HAP-1 (cell line): ENCODE measurements around the gene SLC25A21.

ENCODE experiments used
- DNase-seq, 2 experiments: peaks; one replicate each; pipeline ENCODE4 v3.0.0-alpha.2; 2016 to 2020; ENCODE audit warnings: low spot score in 2 of 2
- H3K27me3 ChIP-seq: fragments of 250-450 bp; sonication (Bioruptor Pico); 2 replicates; pipeline ENCODE4 v1.5.1; 2020; ENCODE audit warnings: low read depth, mild to moderate bottlenecking, moderate library complexity
- H3K36me3 ChIP-seq: fragments of 250-450 bp; sonication (Bioruptor Pico); replicated peaks from 2 replicates; pipeline ENCODE4 v1.5.1; 2020; ENCODE audit warnings: mild to moderate bottlenecking
- H3K4me1 ChIP-seq: fragments of 250-450 bp; sonication (Bioruptor Pico); 2 replicates; pipeline ENCODE4 v1.5.1; 2020; ENCODE audit warnings: mild to moderate bottlenecking
- H3K4me3 ChIP-seq: fragments of 250-450 bp; sonication (Bioruptor Pico); 2 replicates; pipeline ENCODE4 v1.5.1; 2020; ENCODE audit warnings: mild to moderate bottlenecking, moderate library complexity
- H3K9me3 ChIP-seq: fragments of 250-450 bp; sonication (Bioruptor Pico); 2 replicates; pipeline ENCODE4 v1.5.1; 2020; ENCODE audit warnings: mild to moderate bottlenecking, moderate library complexity
- in situ Hi-C: fragments of 300-500 bp; cut with MboI; formaldehyde crosslinking; loops from 3 replicates; pipeline ENCODE4 v1.14.3; 2020; ENCODE audit warnings: low sequenced_read_pairs, inconsistent platforms, mixed read lengths

SLC25A21 gene

GRCh38 chr14:36773136-36773540 is 399.3 kb downstream of the SLC25A21 start:
- 0 out of 2 replicates have a peak, but pooled peaks cover 4% of the 10 kb centered on the region for H3K27me3 ChIP-seq
- no peaks in the 10 kb centered on the region for H3K9me3 ChIP-seq
- H3K36me3 ChIP-seq, result no peaks in the 10 kb centered on the region
- no peak overlapping the region for H3K4me3 ChIP-seq
- DNase-seq, result no peak
- in situ Hi-C loops, result no loop called here
- no peaks in the 10 kb centered on the region for H3K4me1 ChIP-seq

- Histone ChIP-seq H3K9me3 (no peaks in the 10 kb centered on the region), H3K4me3 (no peak overlapping the region), H3K4me1 (peaks cover 5% of the 10 kb centered on the region), H3K36me3 (no peaks in the 10 kb centered on the region), H3K27me3 (0 out of 2 replicates have a peak, but pooled peaks cover 4% of the 10 kb centered on the region)
- DNase-seq, result no peak
- in situ Hi-C loops, result no loop called here
Observed at GRCh38 chr14:36771028-36771640, 401.3 kb downstream of the SLC25A21 start.

DNA sequence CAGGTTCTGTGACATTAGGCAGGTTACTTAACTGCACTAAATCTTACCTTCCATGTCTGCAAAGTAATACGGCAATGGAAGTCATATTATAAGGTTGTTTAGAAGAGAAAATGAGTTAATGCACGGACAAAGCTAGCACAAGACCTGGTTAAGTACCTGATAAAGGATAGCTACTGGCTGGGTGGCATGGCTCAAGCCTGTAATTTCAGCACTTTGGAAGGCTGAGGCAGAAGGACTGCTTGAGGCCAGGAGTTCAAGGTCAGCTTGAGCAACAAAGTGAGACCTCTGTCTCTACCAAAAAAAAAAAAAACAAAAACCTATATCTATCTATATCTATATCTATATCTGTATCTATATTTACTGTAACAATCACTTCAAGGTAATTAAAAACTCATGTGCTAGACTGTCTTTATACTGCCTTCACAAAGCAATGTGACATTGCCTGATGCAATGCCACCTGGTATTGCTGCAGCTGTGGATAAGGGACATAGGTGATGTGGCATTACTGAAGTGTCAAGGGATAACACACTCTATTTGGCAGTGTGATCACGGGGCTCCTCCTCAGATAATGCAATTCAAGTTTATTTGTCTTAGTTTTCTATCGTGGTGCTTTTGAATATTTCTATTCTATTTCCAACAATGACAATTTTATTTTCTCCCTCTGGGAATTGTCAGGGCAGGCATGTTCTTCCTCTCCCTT is 403.6 kb downstream of the SLC25A21 start:
- Histone ChIP-seq H3K4me3 (no peak overlapping the region), H3K9me3 (no peaks in the 10 kb centered on the region), H3K4me1 (peaks cover 5% of the 10 kb centered on the region), H3K36me3 (no peaks in the 10 kb centered on the region), H3K27me3 (no peaks in the 10 kb centered on the region)
- no peak for DNase-seq
- in situ Hi-C loops, result no loop called here

GRCh38 chr14:36767603-36768281 is 404.7 kb downstream of the SLC25A21 start:
- Histone ChIP-seq H3K4me1 (peaks cover 5% of the 10 kb centered on the region), H3K27me3 (no peaks in the 10 kb centered on the region), H3K36me3 (no peaks in the 10 kb centered on the region), H3K9me3 (no peaks in the 10 kb centered on the region), H3K4me3 (no peak overlapping the region)
- in situ Hi-C loops, result no loop called here
- DNase-seq, result peak; percentile 10 to 21

DNA sequence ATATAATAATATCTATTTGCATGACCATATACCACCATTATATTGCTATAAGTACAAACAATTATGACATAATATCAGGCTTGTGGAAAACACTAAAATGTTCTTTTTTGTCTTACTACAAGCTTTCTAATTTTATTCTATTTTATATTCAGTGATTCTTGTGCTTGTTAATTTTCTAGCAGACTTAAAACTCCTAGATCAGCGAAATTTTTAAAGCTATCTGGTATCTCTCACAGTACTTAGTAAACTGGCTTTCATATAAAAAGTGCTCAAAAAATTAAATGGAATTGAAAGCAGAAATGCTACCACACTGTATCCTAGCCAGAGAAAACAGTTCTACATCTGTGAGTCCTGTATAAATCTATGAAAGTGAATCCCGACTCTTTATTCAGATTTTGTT is 405.4 kb downstream of the SLC25A21 start:
- in situ Hi-C loops, result no loop called here
- H3K4me3 ChIP-seq, result no peak overlapping the region
- H3K9me3 ChIP-seq, result no peaks in the 10 kb centered on the region
- no peaks in the 10 kb centered on the region for H3K36me3 ChIP-seq
- no peaks in the 10 kb centered on the region for H3K27me3 ChIP-seq
- peaks cover 5% of the 10 kb centered on the region for H3K4me1 ChIP-seq
- no peak for DNase-seq

DNA sequence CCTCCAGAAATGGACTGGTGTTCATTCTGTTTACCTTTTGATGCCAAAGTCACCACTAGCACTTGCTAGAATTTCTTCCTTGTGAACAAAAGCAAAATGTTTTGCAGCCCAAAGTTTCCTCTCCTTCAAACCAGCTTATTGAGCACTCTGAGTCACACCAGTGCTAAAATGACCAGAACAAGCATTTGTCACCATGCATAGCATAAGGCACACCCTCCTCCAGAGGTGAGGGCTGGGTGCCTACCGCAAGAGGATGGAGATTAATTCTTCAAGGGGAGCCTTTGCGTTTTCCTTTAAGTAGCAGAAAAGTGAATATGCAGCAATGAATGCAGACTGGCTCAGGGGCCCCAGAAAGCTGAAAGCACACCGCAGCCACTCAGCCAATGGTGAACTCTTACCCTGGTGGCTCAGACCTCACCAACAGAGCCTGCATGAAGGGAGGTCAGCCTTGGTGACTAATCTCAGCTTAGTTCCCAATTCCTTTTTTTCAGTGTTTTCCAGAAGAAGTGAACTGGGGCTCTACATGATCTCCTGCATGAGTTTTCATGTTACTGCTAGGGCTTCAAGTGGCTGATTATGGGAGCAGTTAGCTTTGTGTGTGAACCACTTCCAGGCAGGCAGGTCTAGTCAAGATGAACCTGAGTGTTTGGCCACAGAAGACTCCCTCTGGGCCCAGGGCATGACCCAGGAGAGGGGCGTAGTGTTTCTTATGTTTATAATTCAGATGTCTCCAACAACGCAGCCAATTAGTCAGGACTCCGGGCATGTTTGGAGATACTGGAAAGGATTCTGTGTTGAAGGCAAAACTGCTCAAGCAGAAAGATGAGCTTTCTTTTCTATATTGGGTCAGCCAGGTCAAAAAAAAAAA is 414.4 kb downstream of the SLC25A21 start:
- in situ Hi-C loops, result no loop called here

DNA sequence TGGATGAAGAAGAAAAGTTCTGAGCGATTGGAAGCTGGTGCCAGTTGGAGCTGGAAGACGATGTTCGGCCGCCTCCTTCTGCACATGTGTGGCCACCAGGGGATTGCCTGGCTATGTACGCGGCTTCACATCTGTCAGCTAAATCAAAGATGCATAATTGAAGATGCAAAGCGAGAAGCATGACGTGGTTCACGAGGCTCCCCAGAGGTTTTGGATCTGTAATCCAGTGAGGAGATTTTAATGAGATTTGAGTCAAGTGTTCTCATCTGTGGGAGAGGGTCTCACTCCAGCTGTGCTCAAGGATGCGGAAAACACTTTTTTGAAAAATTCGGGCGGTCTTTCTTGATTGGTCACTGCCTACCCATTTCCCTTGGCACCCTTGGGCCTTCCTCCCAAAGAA is 416.2 kb downstream of the SLC25A21 start:
- in situ Hi-C loops, result no loop called here
- Histone ChIP-seq H3K4me1 (no peaks in the 10 kb centered on the region), H3K27me3 (no peaks in the 10 kb centered on the region), H3K36me3 (no peaks in the 10 kb centered on the region), H3K9me3 (no peaks in the 10 kb centered on the region), H3K4me3 (no peak overlapping the region)
- no peak for DNase-seq

More for the DNA sequence above, 414.4 kb downstream of the SLC25A21 start:
- Histone ChIP-seq H3K4me3 (no peak overlapping the region), H3K9me3 (no peaks in the 10 kb centered on the region), H3K4me1 (no peaks in the 10 kb centered on the region), H3K27me3 (no peaks in the 10 kb centered on the region), H3K36me3 (no peaks in the 10 kb centered on the region)
- no peak for DNase-seq

GRCh38 chr14:36755756-36756155 is 416.6 kb downstream of the SLC25A21 start:
- no peaks in the 10 kb centered on the region for H3K9me3 ChIP-seq
- H3K4me1 ChIP-seq, result no peaks in the 10 kb centered on the region
- DNase-seq, result no peak
- no peak overlapping the region for H3K4me3 ChIP-seq
- H3K36me3 ChIP-seq, result no peaks in the 10 kb centered on the region
- no peaks in the 10 kb centered on the region for H3K27me3 ChIP-seq
- in situ Hi-C loops, result no loop called here

- Histone ChIP-seq H3K27me3 (no peaks in the 10 kb centered on the region), H3K36me3 (no peaks in the 10 kb centered on the region), H3K9me3 (no peaks in the 10 kb centered on the region), H3K4me1 (no peaks in the 10 kb centered on the region), H3K4me3 (no peak overlapping the region)
- in situ Hi-C loops, result no loop called here
- DNase-seq, result no peak
Observed at GRCh38 chr14:36751920-36752319, 420.5 kb downstream of the SLC25A21 start.

- no peak for DNase-seq
- Histone ChIP-seq H3K4me1 (no peaks in the 10 kb centered on the region), H3K9me3 (no peaks in the 10 kb centered on the region), H3K36me3 (no peaks in the 10 kb centered on the region), H3K27me3 (no peaks in the 10 kb centered on the region), H3K4me3 (no peak overlapping the region)
- in situ Hi-C loops, result no loop called here
Observed at GRCh38 chr14:36751106-36751505, 421.3 kb downstream of the SLC25A21 start.

DNA sequence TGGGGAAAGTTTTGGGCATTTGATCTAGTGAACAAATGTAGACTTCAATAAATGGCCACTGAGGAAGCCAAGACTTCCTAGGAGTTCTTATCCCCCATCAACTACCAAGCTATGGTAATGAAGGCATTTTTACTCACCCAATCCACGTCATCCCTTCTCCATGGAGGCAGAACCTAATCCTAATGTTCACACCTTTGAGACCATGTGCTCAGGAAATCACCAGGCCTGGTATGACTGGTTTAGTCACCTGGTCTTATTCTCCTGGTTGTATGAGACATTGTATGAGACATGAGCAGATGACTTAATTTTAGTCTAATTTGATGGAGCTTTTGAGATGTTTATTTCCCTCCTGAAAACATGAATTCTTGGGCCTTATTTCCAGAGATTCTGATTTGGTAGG is 422.2 kb downstream of the SLC25A21 start:
- no peaks in the 10 kb centered on the region for H3K4me1 ChIP-seq
- no peak for DNase-seq
- no peaks in the 10 kb centered on the region for H3K36me3 ChIP-seq
- H3K4me3 ChIP-seq, result no peak overlapping the region
- no peaks in the 10 kb centered on the region for H3K9me3 ChIP-seq
- no peaks in the 10 kb centered on the region for H3K27me3 ChIP-seq
- in situ Hi-C loops, result no loop called here

DNA sequence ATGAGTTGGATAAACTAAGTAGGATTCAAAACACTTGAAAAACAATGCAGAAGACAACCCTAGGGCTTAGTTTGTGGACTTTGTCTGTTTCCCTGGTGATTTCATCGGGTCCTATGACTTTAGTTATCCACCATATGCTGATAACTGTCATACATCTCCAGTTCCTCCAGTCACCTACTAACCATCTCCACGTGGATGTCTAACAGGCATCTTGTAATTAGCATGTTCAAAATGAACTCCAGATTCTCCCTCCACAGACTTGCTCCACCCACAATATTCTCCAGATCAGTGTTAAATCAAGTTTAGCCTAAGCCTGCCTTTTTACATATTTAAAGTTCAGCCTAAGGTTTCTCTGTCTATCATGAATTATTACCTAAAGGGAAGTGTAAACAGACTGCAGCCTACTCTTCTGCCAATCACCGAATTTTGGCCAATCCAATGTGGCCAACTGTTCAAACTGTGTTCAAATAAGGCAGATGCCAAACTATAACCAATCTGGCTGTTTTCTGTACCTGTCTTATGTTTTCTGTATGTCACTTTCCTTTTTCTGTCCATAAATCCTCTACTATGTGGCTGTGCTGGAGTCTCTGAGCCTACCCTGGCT is 423.7 kb downstream of the SLC25A21 start:
- Histone ChIP-seq H3K4me3 (no peak overlapping the region), H3K4me1 (no peaks in the 10 kb centered on the region), H3K36me3 (no peaks in the 10 kb centered on the region), H3K9me3 (no peaks in the 10 kb centered on the region), H3K27me3 (no peaks in the 10 kb centered on the region)
- in situ Hi-C loops, result no loop called here
- no peak for DNase-seq

DNA sequence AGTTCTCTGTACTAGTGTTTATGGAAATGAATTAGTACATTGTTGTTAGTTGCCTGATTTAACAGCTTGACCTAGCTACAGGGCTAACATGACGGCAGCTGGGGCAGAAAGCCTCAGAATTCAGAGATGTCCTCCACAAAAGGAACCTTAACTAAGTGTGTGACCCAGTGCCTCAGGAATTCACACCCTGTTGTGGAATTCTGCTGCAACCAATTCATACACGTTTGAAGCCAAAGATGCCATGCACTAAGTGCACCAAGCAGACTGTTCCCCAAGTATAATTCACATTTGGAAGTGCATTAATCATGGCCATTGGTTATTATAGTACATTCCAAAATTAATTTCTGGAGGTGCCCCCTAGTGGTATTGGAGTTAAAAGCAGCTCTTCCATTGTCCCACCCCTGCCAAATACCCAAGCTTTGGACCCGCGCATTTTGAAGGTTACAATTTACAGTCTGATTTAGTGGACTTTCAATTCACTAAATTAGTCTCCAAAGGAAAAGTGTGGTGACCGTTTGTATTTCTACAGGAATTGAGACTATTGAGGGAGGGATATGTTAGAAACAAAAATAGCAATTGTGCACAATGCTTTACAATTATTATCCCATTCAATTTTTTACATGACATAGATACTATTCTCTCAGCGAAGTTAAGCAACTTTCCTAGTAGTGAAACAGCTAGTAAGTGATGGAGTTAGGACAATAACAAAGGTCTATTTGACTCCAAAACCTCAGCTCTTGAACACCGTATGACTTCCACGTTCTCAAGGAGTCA is 424.8 kb downstream of the SLC25A21 start:
- in situ Hi-C loops, result no loop called here
- no peaks in the 10 kb centered on the region for H3K4me1 ChIP-seq
- no peaks in the 10 kb centered on the region for H3K9me3 ChIP-seq
- H3K36me3 ChIP-seq, result no peaks in the 10 kb centered on the region
- H3K27me3 ChIP-seq, result 0 out of 2 replicates have a peak, but pooled peaks cover 2% of the 10 kb centered on the region
- no peak overlapping the region for H3K4me3 ChIP-seq
- peak in 1 of 2 experiments; percentile 36 for DNase-seq
